NCI-H2107 treated with DMSO at 0.1 percent for 48 hours (cell line): ENCODE data around the gene NHLRC4.

Source experiments
- DNase-seq: peaks from one replicate; lab custom pipeline; 2025; ENCODE audit not compliant: unreplicated experiment; lab: John Stamatoyannopoulos, UW

The NHLRC4 gene

GRCh38 chr16:530111-530817 is 36.5 kb upstream of the NHLRC4 start:
- no peak for DNase-seq

- DNase-seq, result no peak
These were observed 35.2 kb upstream of the NHLRC4 start for GRCh38 chr16:531494-532125.

- DNase-seq, result peak; percentile 15
These were observed 33.2 kb upstream of the NHLRC4 start for GRCh38 chr16:533391-534123.

- DNase-seq, result peak; percentile 30
These were observed 32.7 kb upstream of the NHLRC4 start for GRCh38 chr16:534135-534534.

GRCh38 chr16:534856-535445 is 31.9 kb upstream of the NHLRC4 start:
- no peak for DNase-seq

GRCh38 chr16:535446-536405 is 31.1 kb upstream of the NHLRC4 start:
- DNase-seq, result peak; percentile 31

GRCh38 chr16:536746-537145 is 30.1 kb upstream of the NHLRC4 start:
- DNase-seq, result no peak

- no peak for DNase-seq
These were observed 29.1 kb upstream of the NHLRC4 start for GRCh38 chr16:537415-538335.

- no peak for DNase-seq
These were observed 26.8 kb upstream of the NHLRC4 start for GRCh38 chr16:539901-540530.

GRCh38 chr16:540645-541340 is 26.0 kb upstream of the NHLRC4 start:
- no peak for DNase-seq

- no peak for DNase-seq
These were observed 23.3 kb upstream of the NHLRC4 start for GRCh38 chr16:543301-544164.

- DNase-seq, result no peak
These were observed 22.3 kb upstream of the NHLRC4 start for GRCh38 chr16:544517-544916.

- no peak for DNase-seq
These were observed 19.7 kb upstream of the NHLRC4 start for GRCh38 chr16:546909-547770.

GRCh38 chr16:548586-548985 is 18.2 kb upstream of the NHLRC4 start:
- DNase-seq, result no peak

GRCh38 chr16:549544-550263 is 17.1 kb upstream of the NHLRC4 start:
- no peak for DNase-seq

GRCh38 chr16:551210-551609 is 15.6 kb upstream of the NHLRC4 start:
- DNase-seq, result no peak
